ENCODE results near the gene SRRM3. TPM values are rescaled to one million over a fixed set of nuclear protein-coding genes. Genes with fewer than 3 reads are reported as not detected.

The SRRM3 gene
- total and polyA plus RNA-seq, 2 experiments from 2014 or later, result 8.6 to 13.8 TPM

- TF ChIP-seq ZNF462 (CRISPR knock-in tag; IDR thresholded peaks at IDR 0.05), result no peak
- no peak for TF ChIP-seq JUNB (IDR thresholded peaks at IDR 0.05; ENCODE audit: unreplicated experiment)
- no peak for TF ChIP-seq ZNF331 (CRISPR knock-in tag; IDR thresholded peaks at IDR 0.05; ENCODE audit: low read depth)
- TF ChIP-seq EZH2phosphoT487 (IDR thresholded peaks at IDR 0.05; ENCODE audit: unreplicated experiment), result no peak
- no peak for TF ChIP-seq POLR2AphosphoS5 (IDR thresholded peaks at IDR 0.05; ENCODE audit: low read depth)
- no peak for TF ChIP-seq CREB1 (CRISPR knock-in tag; IDR thresholded peaks at IDR 0.05; ENCODE audit: low read depth)
- TF ChIP-seq REST (IDR thresholded peaks at IDR 0.05; ENCODE audit: unreplicated experiment), result no peak
- TF ChIP-seq ZNF114 (CRISPR knock-in tag; IDR thresholded peaks at IDR 0.05), result no peak
- TF ChIP-seq NANOG (IDR thresholded peaks at IDR 0.05; ENCODE audit: borderline replicate concordance), result no peak
- TF ChIP-seq EZH2 (IDR thresholded peaks at IDR 0.05; ENCODE audit: low read depth, unreplicated experiment), result no peak
Observed at GRCh38 chr7:76216381-76217082, 14.8 kb downstream of the SRRM3 start (continued).

Measured in GM23338 (cell line).